ENCODE data around the gene PARP15. TPM values are rescaled to one million over a fixed set of nuclear protein-coding genes. Genes with fewer than 3 reads are reported as not detected.

PARP15 gene
- total RNA-seq, 1 donor, result 0.72 TPM

DNA sequence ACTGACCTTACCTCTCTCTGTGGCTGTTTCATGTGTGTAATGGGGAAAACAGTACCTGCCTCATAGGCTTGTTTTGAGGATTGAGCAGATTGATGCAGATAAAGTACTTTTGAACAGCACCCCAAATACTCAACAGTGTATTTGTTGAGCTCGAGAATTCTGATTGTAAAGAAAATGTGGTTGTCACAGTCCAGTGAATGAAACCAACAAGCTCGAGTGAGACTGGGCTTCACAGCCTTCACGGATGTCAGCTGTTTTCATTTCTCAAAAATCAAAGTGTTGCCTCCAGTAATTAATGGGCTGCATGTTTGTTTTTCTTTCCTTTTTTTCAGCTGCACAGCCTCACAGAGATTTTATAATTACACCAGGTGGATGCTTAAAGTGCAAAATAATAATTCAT, 43.7 kb downstream of the PARP15 start:
- DNase-seq (ENCODE audit: low read depth), result no peak
- TF ChIP-seq, protein P1, sequence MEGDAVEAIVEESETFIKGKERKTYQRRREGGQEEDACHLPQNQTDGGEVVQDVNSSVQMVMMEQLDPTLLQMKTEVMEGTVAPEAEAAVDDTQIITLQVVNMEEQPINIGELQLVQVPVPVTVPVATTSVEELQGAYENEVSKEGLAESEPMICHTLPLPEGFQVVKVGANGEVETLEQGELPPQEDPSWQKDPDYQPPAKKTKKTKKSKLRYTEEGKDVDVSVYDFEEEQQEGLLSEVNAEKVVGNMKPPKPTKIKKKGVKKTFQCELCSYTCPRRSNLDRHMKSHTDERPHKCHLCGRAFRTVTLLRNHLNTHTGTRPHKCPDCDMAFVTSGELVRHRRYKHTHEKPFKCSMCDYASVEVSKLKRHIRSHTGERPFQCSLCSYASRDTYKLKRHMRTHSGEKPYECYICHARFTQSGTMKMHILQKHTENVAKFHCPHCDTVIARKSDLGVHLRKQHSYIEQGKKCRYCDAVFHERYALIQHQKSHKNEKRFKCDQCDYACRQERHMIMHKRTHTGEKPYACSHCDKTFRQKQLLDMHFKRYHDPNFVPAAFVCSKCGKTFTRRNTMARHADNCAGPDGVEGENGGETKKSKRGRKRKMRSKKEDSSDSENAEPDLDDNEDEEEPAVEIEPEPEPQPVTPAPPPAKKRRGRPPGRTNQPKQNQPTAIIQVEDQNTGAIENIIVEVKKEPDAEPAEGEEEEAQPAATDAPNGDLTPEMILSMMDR (IDR thresholded peaks at IDR 0.05; ENCODE audit: insufficient read depth, low read length), result no peak
- H3K4me3 ChIP-seq (ENCODE audit: low read depth, low read length), result no peak overlapping the region

DNA sequence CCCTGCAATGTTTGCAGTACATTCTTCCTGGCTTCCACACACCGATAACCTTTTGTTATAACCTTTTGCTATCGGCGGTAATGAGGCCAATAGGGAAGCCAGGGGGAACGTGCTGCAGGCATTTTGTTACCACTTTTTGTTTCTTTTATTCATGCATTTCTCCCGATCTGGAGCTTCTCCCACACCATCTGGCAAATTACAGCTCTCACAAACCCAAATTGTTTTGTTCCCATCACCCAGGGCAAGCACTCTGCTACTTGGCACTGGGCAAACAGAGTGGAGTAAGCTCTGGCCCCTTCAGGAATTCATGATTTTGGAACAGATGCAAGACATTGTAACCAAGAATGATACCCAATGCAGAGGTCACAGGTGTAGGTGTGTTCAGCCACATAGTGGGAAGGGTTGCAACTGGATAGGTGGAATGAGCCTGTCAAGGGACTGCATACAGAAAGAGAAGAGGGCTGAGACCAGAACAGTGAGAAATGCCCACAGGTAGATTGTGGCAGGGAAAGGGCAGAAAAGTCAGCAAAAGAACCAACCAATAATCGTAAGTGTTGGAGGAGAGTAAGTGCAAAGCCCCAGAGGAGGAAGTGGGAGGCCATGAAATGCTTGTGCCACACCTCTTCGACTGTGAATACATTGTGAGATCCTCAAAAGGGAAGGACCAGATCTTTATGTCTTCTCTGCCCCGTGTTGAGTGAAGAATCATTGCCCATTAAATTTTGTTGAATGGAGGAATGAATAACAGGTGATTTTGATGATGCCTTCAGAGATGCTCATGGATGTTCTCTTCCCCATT, 45.8 kb downstream of the PARP15 start:
- TF ChIP-seq, protein P1 (IDR thresholded peaks at IDR 0.05; ENCODE audit: insufficient read depth, low read length), result no peak
- no peak for DNase-seq (ENCODE audit: low read depth)
- no peak overlapping the region for H3K4me3 ChIP-seq (ENCODE audit: low read depth, low read length)

DNA sequence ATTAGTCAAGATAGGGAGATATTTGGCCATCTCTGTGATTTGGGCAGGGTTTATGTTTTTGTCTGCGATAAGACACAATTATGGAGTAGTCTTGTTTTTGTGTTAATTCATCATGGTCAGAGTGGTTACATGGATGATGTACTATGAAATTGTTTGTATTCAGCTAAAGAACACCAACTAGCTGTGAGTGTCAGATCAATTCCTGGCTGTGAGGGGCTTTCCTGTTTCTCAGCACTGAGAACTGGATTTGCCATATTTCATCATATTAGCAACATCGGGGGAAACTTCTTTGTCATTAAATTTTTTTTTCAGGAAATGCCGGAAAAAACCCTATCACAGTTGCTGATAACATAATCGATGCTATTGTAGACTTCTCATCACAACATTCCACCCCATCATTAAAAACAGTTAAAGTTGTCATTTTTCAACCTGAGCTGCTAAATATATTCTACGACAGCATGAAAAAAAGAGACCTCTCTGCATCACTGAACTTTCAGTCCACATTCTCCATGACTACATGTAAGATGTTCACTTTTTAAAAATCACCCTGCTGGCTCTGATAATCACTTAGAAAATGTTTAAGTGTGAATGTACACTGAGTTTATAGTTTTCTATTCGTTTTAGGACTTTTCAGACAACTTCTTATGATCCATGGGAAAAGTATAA, 49.2 kb downstream of the PARP15 start:
- no peak for DNase-seq (ENCODE audit: low read depth)
- no peak overlapping the region for H3K4me3 ChIP-seq (ENCODE audit: low read depth, low read length)
- TF ChIP-seq, protein P1 (IDR thresholded peaks at IDR 0.05; ENCODE audit: insufficient read depth, low read length), result no peak

- no peak overlapping the region for H3K4me3 ChIP-seq (ENCODE audit: low read depth, low read length)
- TF ChIP-seq, protein P1 (IDR thresholded peaks at IDR 0.05; ENCODE audit: insufficient read depth, low read length), result no peak
- DNase-seq (ENCODE audit: low read depth), result no peak
Observed at GRCh38 chr3:122627301-122627700, 49.9 kb downstream of the PARP15 start.

DNA sequence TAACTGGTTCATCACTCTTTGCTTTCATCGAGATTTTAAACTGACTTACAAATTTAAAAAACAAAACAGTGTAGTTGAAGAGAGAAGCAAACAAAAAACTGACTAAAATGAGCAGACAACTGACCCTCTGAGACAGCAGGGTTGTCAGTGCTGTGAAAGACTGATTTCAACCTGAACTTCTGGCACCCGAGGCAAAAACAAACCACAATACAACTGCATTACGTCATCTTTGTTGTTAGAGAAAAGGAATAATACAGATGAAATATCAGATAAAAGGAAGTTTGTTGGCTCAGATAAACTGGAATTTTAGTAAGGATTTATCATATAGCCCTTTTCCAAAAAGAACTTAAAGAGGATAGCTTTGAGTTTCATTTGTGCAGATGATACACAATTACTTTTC, 51.1 kb downstream of the PARP15 start:
- no peak for DNase-seq (ENCODE audit: low read depth)
- TF ChIP-seq, protein P1 (IDR thresholded peaks at IDR 0.05; ENCODE audit: insufficient read depth, low read length), result no peak
- no peak overlapping the region for H3K4me3 ChIP-seq (ENCODE audit: low read depth, low read length)

DNA sequence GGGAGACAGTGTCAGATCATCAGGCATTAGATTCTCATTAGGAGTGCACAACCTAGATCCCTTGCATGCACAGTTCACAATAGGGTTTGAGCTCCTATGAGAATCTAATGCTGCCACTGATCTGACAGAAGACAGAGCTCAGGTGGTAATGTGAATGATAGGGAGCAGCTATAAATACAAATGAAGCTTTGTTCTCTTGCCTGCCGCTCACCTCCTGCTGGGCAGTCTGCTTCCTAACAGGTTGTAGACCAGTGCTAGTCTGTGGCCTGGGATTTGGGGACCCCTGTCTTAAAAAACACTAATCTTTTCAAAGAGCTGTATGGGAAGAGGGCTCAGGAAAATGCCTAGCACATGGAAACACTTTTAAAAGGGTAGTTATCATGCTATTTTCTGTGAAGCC, 52.3 kb downstream of the PARP15 start:
- no peak overlapping the region for H3K4me3 ChIP-seq (ENCODE audit: low read depth, low read length)
- no peak for DNase-seq (ENCODE audit: low read depth)
- TF ChIP-seq, protein P1 (IDR thresholded peaks at IDR 0.05; ENCODE audit: insufficient read depth, low read length), result no peak

Measured in fibroblast of the aortic adventitia (primary cell).